GM12878 (cell line): ENCODE measurements around the gene TIA1. TPM values are rescaled to one million over a fixed set of nuclear protein-coding genes. Genes with fewer than 3 reads are reported as not detected.

Source experiments
- ATAC-seq: fragments of 200-7000 bp; cut with Tn5 transposase; 3 replicates; pipeline ENCODE4 v1.9.1; 2020; ENCODE audit warnings: mild to moderate bottlenecking, moderate library complexity
- BruUV-seq: library from RNA; stranded (reverse); fragments of 400-500 nt; replicated peaks from 2 replicates; lab custom pipeline; 2021; lab: Mats Ljungman, UMichigan
- CTCF ChIA-PET: fragments of 300-600 bp; sonication (Branson Sonifier 250); formaldehyde crosslinking; extraction: SDS; loops from one replicate; lab custom pipeline; 2021; ENCODE audit warnings: inconsistent platforms; lab: Yijun Ruan, JAX
- POLR2A ChIA-PET: fragments of 350-600 bp; formaldehyde crosslinking; extraction: SDS; loops from one replicate; lab custom pipeline; 2021; ENCODE audit warnings: inconsistent platforms; lab: Charles Lee
- RAD21 ChIA-PET: fragments of 300-600 bp; sonication (Branson Sonifier 250); formaldehyde crosslinking; loops from one replicate; lab custom pipeline; 2023; ENCODE audit warnings: antibody characterized with exemption; ENCODE audit not compliant: unreplicated experiment; lab: Charles Lee
- SMC1A ChIA-PET: fragments of 300-600 bp; sonication (Branson Sonifier 250); formaldehyde crosslinking; loops from one replicate; lab custom pipeline; 2023; ENCODE audit not compliant: unreplicated experiment, uncharacterized antibody; lab: Charles Lee
- DNase-seq: peaks from one replicate; pipeline ENCODE4 v3.0.0-alpha.2; 2011; ENCODE audit warnings: low read depth, low spot score
- FAIRE-seq: peaks from 3 replicates; lab custom pipeline; 2011; peaks lifted over from hg19 to GRCh38; lab: Jason Lieb, UNC
- H2AFZ ChIP-seq: 2 replicates; pipeline ENCODE4 v1.6.0; 2011; ENCODE audit warnings: low read depth, low read length, control low read depth; ENCODE audit not compliant: control insufficient read depth
- H3K27ac ChIP-seq: 2 replicates; pipeline ENCODE4 v1.5.1; 2011; ENCODE audit warnings: control low read depth; ENCODE audit not compliant: control insufficient read depth, insufficient read depth
- H3K27me3 ChIP-seq, 2 experiments: replicated peaks in 1 of 2; 2 replicates each; pipeline versions ENCODE4 v1.6.0 to v1.6.1; 2011; ENCODE audit warnings: low read length in 1 of 2; ENCODE audit not compliant: control insufficient read depth in 2 of 2, insufficient read depth in 2 of 2
- H3K36me3 ChIP-seq, 2 experiments: 2 replicates each; pipeline ENCODE4 v1.5.1; 2011; ENCODE audit warnings: low read length in 1 of 2; ENCODE audit not compliant: control insufficient read depth in 2 of 2, insufficient read depth in 2 of 2
- H3K4me1 ChIP-seq: 2 replicates; pipeline ENCODE4 v1.6.1; 2011; ENCODE audit warnings: mild to moderate bottlenecking, low read length, moderate library complexity, mixed read lengths; ENCODE audit not compliant: control insufficient read depth, insufficient read depth
- H3K4me2 ChIP-seq: 2 replicates; pipeline ENCODE4 v1.6.0; 2011; ENCODE audit warnings: control low read depth; ENCODE audit not compliant: control insufficient read depth, insufficient read depth
- H3K4me3 ChIP-seq: fragments of 200-600 bp; sonication (generic); 2 replicates; pipeline ENCODE4 v1.5.1; 2016
- H3K79me2 ChIP-seq: 2 replicates; pipeline ENCODE4 v1.6.0; 2011; ENCODE audit warnings: low read length; ENCODE audit not compliant: control insufficient read depth, insufficient read depth
- H3K9ac ChIP-seq: 2 replicates; pipeline ENCODE4 v1.8.0; 2011; ENCODE audit warnings: low read length, control low read depth, mixed read lengths; ENCODE audit not compliant: control insufficient read depth, insufficient read depth
- H3K9me3 ChIP-seq: replicated peaks from 3 replicates; pipeline ENCODE4 v1.5.1; 2011; ENCODE audit warnings: mild to moderate bottlenecking, low read length; ENCODE audit not compliant: control insufficient read depth, insufficient read depth
- H4K20me1 ChIP-seq: 2 replicates; pipeline ENCODE4 v1.6.0; 2011; ENCODE audit not compliant: control insufficient read depth, insufficient read depth
- ASH2L ChIP-seq: fragments of 300-600, 200-600 bp; sonication (generic); IDR thresholded peaks from 2 replicates; pipeline ENCODE4 v1.6.1; 2017; ENCODE audit warnings: low read depth, mild to moderate bottlenecking, borderline replicate concordance
- BRCA1 ChIP-seq: IDR thresholded peaks from 2 replicates; pipeline ENCODE4 v1.6.1; 2011; ENCODE audit warnings: low read depth, low read length, improper control_type of control experiment
- CBFB ChIP-seq: IDR thresholded peaks from 2 replicates; pipeline ENCODE4 v1.6.1; 2016; ENCODE audit warnings: antibody characterized with exemption, low read depth
- CBX3 ChIP-seq: fragments of 200-600 bp; sonication (generic); IDR thresholded peaks from 2 replicates; pipeline ENCODE4 v1.6.1; 2016; ENCODE audit warnings: low read depth, borderline replicate concordance
- EED ChIP-seq: sonication (generic); IDR thresholded peaks from 2 replicates; pipeline ENCODE4 v1.6.1; 2016; ENCODE audit warnings: antibody characterized with exemption, low read depth
- ETV6 ChIP-seq, 2 experiments: fragments of 450-650 bp in 1 of 2; IDR thresholded peaks in 1 of 2; conservative IDR thresholded peaks in 1 of 2; 2 replicates each; pipeline ENCODE4 v1.6.1; 2014; ENCODE audit warnings: antibody characterized with exemption in 1 of 2, borderline replicate concordance in 1 of 2, low read depth in 1 of 2, mild to moderate bottlenecking in 1 of 2, moderate library complexity in 1 of 2
- FOXM1 ChIP-seq: IDR thresholded peaks from 2 replicates; pipeline ENCODE4 v1.6.1; 2012; ENCODE audit warnings: low read depth, mild to moderate bottlenecking, inconsistent platforms, low read length, moderate library complexity
- HDAC2 ChIP-seq: fragments of 200-600 bp; sonication (generic); IDR thresholded peaks from 2 replicates; pipeline ENCODE4 v1.6.1; 2017
- JUND ChIP-seq: IDR thresholded peaks from 2 replicates; pipeline ENCODE4 v1.6.1; 2012; ENCODE audit warnings: low read depth, mild to moderate bottlenecking, low read length, improper control_type of control experiment, moderate library complexity
- KDM1A ChIP-seq: fragments of 200-600 bp; sonication (generic); IDR thresholded peaks from 2 replicates; pipeline ENCODE4 v1.6.1; 2016; ENCODE audit warnings: borderline replicate concordance
- MXI1 ChIP-seq: fragments of 150-350 bp; IDR thresholded peaks from 2 replicates; pipeline ENCODE4 v1.6.1; 2011; ENCODE audit warnings: low read depth, mild to moderate bottlenecking, inconsistent platforms, low read length, improper control_type of control experiment
- MYC ChIP-seq: IDR thresholded peaks from 2 replicates; pipeline ENCODE4 v1.6.1; 2011; ENCODE audit warnings: mild to moderate bottlenecking, low read length, moderate library complexity, inconsistent platforms; ENCODE audit not compliant: insufficient read depth, insufficient replicate concordance, insufficient read length, severe bottlenecking
- SMC3 ChIP-seq: IDR thresholded peaks from 2 replicates; pipeline ENCODE4 v1.6.1; 2011; ENCODE audit warnings: low read length, improper control_type of control experiment, borderline replicate concordance
- TCF7 ChIP-seq: IDR thresholded peaks from 2 replicates; pipeline ENCODE4 v1.6.1; 2014; ENCODE audit warnings: antibody characterized with exemption, borderline replicate concordance
- ZZZ3 ChIP-seq: IDR thresholded peaks from 2 replicates; pipeline ENCODE4 v1.6.1; 2011; ENCODE audit warnings: low read depth; ENCODE audit not compliant: control insufficient read depth, insufficient read length
- WGBS: methylation state at CpG from one replicate; pipeline ENCODE4 v1.1.6; 2016; ENCODE audit warnings: low lambda C conversion rate; ENCODE audit not compliant: insufficient replicate concordance, insufficient coverage; ENCODE audit errors: missing lambda C conversion rate; 5-methylcytosine and 5-hydroxymethylcytosine counted together
- in situ Hi-C: fragments of 300-500 bp; cut with MboI; formaldehyde crosslinking; loops from 9 replicates; pipeline ENCODE4 v1.14.3; 2018; ENCODE audit warnings: mixed read lengths
- intact Hi-C: fragments of 100-400 bp; cut with micrococcal nuclease; formaldehyde crosslinking; loops from one replicate; pipeline ENCODE4 v1.14.2; 2022; ENCODE audit not compliant: unreplicated experiment
- polyA plus RNA-seq, 11 experiments: library from polyadenylated mRNA; depleted of rRNA in 4 of 11; unstranded in 6 of 11; stranded (reverse) in 5 of 11; fragments of >200 nt; fragmentation: Nextera tagmentation in 4 of 11; fragmentation: Illumina TruSeq in 1 of 11; extraction: Ambion mirVana in 4 of 11; extraction: Trizol in 1 of 11; gene quantifications; 1 replicate in 1 of 11; 2 replicates in 10 of 11; pipeline versions ENCODE4 v1.2.1 to v1.2.3, GENCODE V29; 2011 to 2016; ENCODE audit warnings: inconsistent platforms in 2 of 11, missing spikeins in 2 of 11, low read depth in 1 of 11
- total RNA-seq, 4 experiments: library from RNA; depleted of rRNA in 3 of 4; stranded (reverse); fragments of >200 nt in 3 of 4; fragmentation: Illumina TruSeq in 1 of 4; extraction: Trizol in 1 of 4; gene quantifications; 2 replicates each; pipeline versions ENCODE4 v1.2.1 to v1.2.3, GENCODE V29; 2013 to 2021
- TF ChIP-seq, protein P1 (sequence below): fragments of 450-650 bp; IDR thresholded peaks from 2 replicates; pipeline ENCODE4 v1.6.1; 2018; ENCODE audit warnings: borderline replicate concordance, mild to moderate bottlenecking; ENCODE audit not compliant: partially characterized antibody

Gene TIA1
- total and polyA plus RNA-seq, 10 of the 15 experiments (the other 5 are each of a cell fraction or from before 2014, with no cell fraction given), result 21.5 to 155 (median 67.0) TPM

GRCh38 chr2:70242552-70242951 is 5.9 kb downstream of the TIA1 start:
- Histone ChIP-seq H3K4me3 (no peak overlapping the region), H3K9me3 (no peaks in the 10 kb centered on the region), H3K9ac (no peak overlapping the region), H3K27ac (no peak overlapping the region), H3K27me3 (no peaks in the 10 kb centered on the region), H3K4me2 (peak overlapping the region; percentile 14; the same call in 1 of the 2 replicates), H3K36me3 (peaks cover 0 to 9% of the 10 kb centered on the region in 2 experiments; a peak in 2 of 4 replicates), H2AFZ (no peak overlapping the region), H3K4me1 (no peaks in the 10 kb centered on the region), H4K20me1 (no peaks in the 10 kb centered on the region; the same call in 1 of the 2 replicates), H3K79me2 (peaks cover 88% of the 10 kb centered on the region)
- 98% methylated on average over 4 of the region's 4 CpGs for WGBS
- TF ChIP-seq MXI1, result no peak
- POLR2A ChIA-PET, result interaction anchor here (0.5 kb wide), 1 partner anchor 46 kb away, joined by 5 read pairs; no protein-coding TSS in a partner anchor
- ATAC-seq (0 out of 3 replicates have a peak, but pooled peaks have one; percentile 9), FAIRE-seq (no peak), DNase-seq (no peak)
- no TSS peak for BruUV-seq
- CTCF ChIA-PET, result interaction anchor here (1.0 to 3.0 kb wide), 2 partner anchors 61 to 82 kb away, joined by 3 to 8 read pairs; partner anchors contain the start of gene FAM136A
- RAD21 ChIA-PET, result interaction anchor here (0.8 kb wide), 1 partner anchor 62 kb away, joined by 3 read pairs; no protein-coding TSS in a partner anchor
- in situ Hi-C loops, result no loop called here
- intact Hi-C loops, result no loop called here
- SMC1A ChIA-PET, result no interaction called here

DNA sequence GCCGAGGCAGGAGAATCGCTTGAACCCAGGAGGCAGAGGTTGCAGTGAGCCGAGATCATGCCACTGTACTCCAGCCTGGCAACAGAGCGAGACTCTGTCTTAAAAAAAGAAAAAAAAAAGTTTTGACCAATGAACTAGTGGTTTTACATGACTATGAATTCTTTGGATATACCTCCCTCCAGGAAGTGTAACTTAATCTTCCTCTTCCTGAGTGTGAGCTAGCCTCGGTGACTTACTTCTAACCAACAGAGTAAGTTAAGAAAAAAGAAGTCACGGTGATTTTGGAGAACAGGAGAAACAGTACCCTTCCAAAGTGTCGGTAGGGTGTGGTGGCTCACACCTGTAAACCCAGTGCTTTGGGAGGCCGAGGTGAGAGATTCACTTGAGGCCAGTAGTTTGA is 7.1 kb downstream of the TIA1 start:
- RAD21 ChIA-PET, result no interaction called here
- no peak overlapping the region for H3K27ac ChIP-seq
- FAIRE-seq, result no peak
- no peak overlapping the region for H3K4me2 ChIP-seq
- no peak overlapping the region for H3K9ac ChIP-seq
- no peaks in the 10 kb centered on the region for H3K9me3 ChIP-seq
- no peak overlapping the region for H2AFZ ChIP-seq
- no peaks in the 10 kb centered on the region for H3K4me1 ChIP-seq
- no TSS peak for BruUV-seq
- SMC1A ChIA-PET, result interaction anchor here (1.3 to 1.8 kb wide), 2 partner anchors 10 to 98 kb away, joined by 3 to 5 read pairs; no protein-coding TSS in a partner anchor
- no peak for ATAC-seq
- intact Hi-C loops (no loop called here), in situ Hi-C loops (no loop called here)
- CTCF ChIA-PET, result interaction anchor here (0.7 to 3.0 kb wide), 4 partner anchors 11 to 66 kb away, joined by 3 to 8 read pairs (median 5); partner anchors contain the start of gene FAM136A
- POLR2A ChIA-PET, result no interaction called here
- no peak for DNase-seq
- no peaks in the 10 kb centered on the region for H3K27me3 ChIP-seq
- H3K79me2 ChIP-seq, result peaks cover 87% of the 10 kb centered on the region
- H3K4me3 ChIP-seq, result no peak overlapping the region
- no peaks in the 10 kb centered on the region; the same call in 1 of the 2 replicates for H4K20me1 ChIP-seq
- H3K36me3 ChIP-seq, result peaks cover 0 to 9% of the 10 kb centered on the region in 2 experiments; a peak in 2 of 4 replicates
- 87% methylated on average over 8 of the region's 8 CpGs for WGBS
- TF ChIP-seq SMC3 (no peak), HDAC2 (no peak), ASH2L (no peak), MYC (no peak), JUND (no peak), ETV6 (conservative IDR thresholded peaks at IDR 0.05 in 1 of 2, IDR thresholded peaks at IDR 0.05 in 1 of 2; ENCODE audit: borderline replicate concordance in 1 of 2, low read depth in 1 of 2) (no peak), EED (no peak), BRCA1 (no peak), FOXM1 (no peak), TCF7 (no peak), ZZZ3 (no peak), KDM1A (no peak), CBX3 (no peak), CBFB (no peak)
- TF ChIP-seq, protein P1, sequence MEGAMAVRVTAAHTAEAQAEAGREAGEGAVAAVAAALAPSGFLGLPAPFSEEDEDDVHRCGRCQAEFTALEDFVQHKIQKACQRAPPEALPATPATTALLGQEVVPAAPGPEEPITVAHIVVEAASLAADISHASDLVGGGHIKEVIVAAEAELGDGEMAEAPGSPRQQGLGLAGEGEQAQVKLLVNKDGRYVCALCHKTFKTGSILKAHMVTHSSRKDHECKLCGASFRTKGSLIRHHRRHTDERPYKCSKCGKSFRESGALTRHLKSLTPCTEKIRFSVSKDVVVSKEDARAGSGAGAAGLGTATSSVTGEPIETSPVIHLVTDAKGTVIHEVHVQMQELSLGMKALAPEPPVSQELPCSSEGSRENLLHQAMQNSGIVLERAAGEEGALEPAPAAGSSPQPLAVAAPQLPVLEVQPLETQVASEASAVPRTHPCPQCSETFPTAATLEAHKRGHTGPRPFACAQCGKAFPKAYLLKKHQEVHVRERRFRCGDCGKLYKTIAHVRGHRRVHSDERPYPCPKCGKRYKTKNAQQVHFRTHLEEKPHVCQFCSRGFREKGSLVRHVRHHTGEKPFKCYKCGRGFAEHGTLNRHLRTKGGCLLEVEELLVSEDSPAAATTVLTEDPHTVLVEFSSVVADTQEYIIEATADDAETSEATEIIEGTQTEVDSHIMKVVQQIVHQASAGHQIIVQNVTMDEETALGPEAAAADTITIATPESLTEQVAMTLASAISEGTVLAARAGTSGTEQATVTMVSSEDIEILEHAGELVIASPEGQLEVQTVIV, result no peak
